ENCODE measurements around the gene EIF5. TPM values are rescaled to one million over a fixed set of nuclear protein-coding genes. Genes with fewer than 3 reads are reported as not detected.

EIF5 gene
- total RNA-seq, result 222 TPM
- long read RNA-seq, full-length matches to known transcripts, result 136 of 366 reads
- long read RNA-seq, partial matches to known transcripts, result 186 of 366 reads
- long read RNA-seq, other reads (novel, unspliced or antisense), result 44 of 366 reads

GRCh38 chr14:103333754-103334643 lies at the start of gene EIF5:
Gene EIF5, plus strand, starts transcription at chr14:103334237. Its CDS starts 1,624 bp downstream, at chr14:103335861.
- peak; percentile 100 for DNase-seq (ENCODE audit: low spot score)
- intact Hi-C loops (cut with DNase I), result no loop called here

- intact Hi-C loops (cut with DNase I), result no loop called here
Measured at GRCh38 chr14:103284574-103285467, 49.2 kb upstream of the EIF5 start.

GRCh38 chr14:103286460-103286859 lies 47.6 kb upstream of the EIF5 start:
- intact Hi-C loops (cut with DNase I), result no loop called here
- DNase-seq (ENCODE audit: low spot score), result no peak

More at GRCh38 chr14:103284574-103285467, 49.2 kb upstream of the EIF5 start:
- no peak for DNase-seq (ENCODE audit: low spot score)

GRCh38 chr14:103286968-103287850 lies 46.8 kb upstream of the EIF5 start:
- no peak for DNase-seq (ENCODE audit: low spot score)
- intact Hi-C loops (cut with DNase I), result no loop called here

- no peak for DNase-seq (ENCODE audit: low spot score)
- intact Hi-C loops (cut with DNase I), result no loop called here
Measured at GRCh38 chr14:103288076-103288766, 45.8 kb upstream of the EIF5 start.

GRCh38 chr14:103290056-103290455 lies 44.0 kb upstream of the EIF5 start:
- intact Hi-C loops (cut with DNase I), result loop anchor here (5.0 kb wide), 1 partner anchor 103 kb away; no protein-coding TSS in a partner anchor
- DNase-seq (ENCODE audit: low spot score), result no peak

GRCh38 chr14:103290494-103290893 lies 43.5 kb upstream of the EIF5 start:
- no peak for DNase-seq (ENCODE audit: low spot score)
- intact Hi-C loops (cut with DNase I), result loop anchor here (5.0 kb wide), 1 partner anchor 103 kb away; no protein-coding TSS in a partner anchor

DNA sequence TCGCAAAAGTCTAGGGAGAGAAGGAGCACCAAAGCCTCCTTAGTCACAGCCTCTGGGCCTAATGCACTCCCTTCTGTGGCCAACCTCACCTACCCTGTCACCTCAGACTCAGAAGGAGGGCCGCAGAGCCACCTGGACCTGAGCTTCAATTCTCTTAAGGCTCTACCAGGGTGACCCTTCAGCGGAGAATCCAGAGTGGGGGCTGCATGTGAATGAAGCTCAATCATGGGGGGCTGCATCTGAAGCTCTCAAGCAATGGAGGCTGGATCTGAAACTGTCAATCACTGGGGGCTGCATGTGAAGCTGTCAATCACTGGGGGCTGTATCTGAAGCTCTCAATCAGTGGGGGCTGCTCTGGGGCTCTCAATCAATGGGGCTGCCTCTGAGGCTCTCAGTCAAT lies 43.1 kb upstream of the EIF5 start:
- no peak for DNase-seq (ENCODE audit: low spot score)
- intact Hi-C loops (cut with DNase I), result loop anchor here (5.0 kb wide), 1 partner anchor 104 kb away; no protein-coding TSS in a partner anchor

GRCh38 chr14:103292426-103293374 lies 41.3 kb upstream of the EIF5 start:
- peak; percentile 83 for DNase-seq (ENCODE audit: low spot score)
- intact Hi-C loops (cut with DNase I), result loop anchor here (2.0 to 5.0 kb wide), 3 partner anchors 105 to 218 kb away; no protein-coding TSS in a partner anchor

- intact Hi-C loops (cut with DNase I), result loop anchor here (2.0 to 5.0 kb wide), 3 partner anchors 106 to 219 kb away; no protein-coding TSS in a partner anchor
- DNase-seq (ENCODE audit: low spot score), result no peak
Measured at GRCh38 chr14:103293465-103293864, 40.6 kb upstream of the EIF5 start.

- DNase-seq (ENCODE audit: low spot score), result no peak
- intact Hi-C loops (cut with DNase I), result loop anchor here (5.0 kb wide), 1 partner anchor 107 kb away; no protein-coding TSS in a partner anchor
Measured at GRCh38 chr14:103294091-103294490, 39.9 kb upstream of the EIF5 start.

GRCh38 chr14:103296007-103296406 lies 38.0 kb upstream of the EIF5 start:
- no peak for DNase-seq (ENCODE audit: low spot score)
- intact Hi-C loops (cut with DNase I), result no loop called here

DNA sequence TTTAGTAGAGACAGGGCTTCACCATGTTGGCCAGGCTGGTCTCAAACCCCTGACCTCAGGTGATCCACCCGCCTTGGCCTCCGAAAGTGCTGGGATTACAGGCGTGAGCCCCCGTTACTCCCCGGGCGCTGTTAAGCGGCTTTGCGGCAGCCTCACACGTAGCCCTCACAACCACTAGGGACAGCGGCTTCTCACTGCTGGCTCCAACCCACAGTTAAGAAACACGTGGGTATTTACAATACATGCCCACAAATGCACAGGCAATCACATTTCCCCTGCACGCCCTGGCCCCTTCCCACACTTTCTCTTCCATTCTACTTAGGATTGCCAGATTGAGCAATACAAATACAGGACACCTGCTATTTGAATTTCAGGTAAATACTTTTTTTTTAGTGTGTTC lies 37.0 kb upstream of the EIF5 start:
- intact Hi-C loops (cut with DNase I), result no loop called here
- DNase-seq (ENCODE audit: low spot score), result peak; percentile 47

GRCh38 chr14:103298620-103299019 lies 35.4 kb upstream of the EIF5 start:
- intact Hi-C loops (cut with DNase I), result no loop called here

GRCh38 chr14:103301512-103302354 lies 32.3 kb upstream of the EIF5 start:
- intact Hi-C loops (cut with DNase I), result no loop called here
- DNase-seq (ENCODE audit: low spot score), result no peak

More at GRCh38 chr14:103298620-103299019, 35.4 kb upstream of the EIF5 start:
- DNase-seq (ENCODE audit: low spot score), result no peak

DNA sequence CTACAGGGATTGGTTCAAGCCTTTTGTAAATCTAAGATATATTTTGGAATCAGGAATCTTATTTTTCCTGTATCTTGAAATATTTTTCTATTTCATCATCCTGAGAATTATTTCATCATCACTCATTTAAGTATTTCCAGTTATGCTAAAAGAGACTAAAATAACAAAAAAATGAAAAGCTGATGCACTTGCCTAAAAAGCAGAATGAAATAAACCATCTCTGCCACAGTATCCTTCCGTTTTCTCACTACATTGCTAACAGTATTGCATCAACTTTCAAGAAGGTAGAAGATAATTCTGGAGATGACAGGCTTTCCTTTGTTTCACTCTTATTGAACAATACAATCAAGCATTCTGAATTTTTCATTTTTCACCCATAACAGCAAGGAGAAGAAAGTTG lies 31.1 kb upstream of the EIF5 start:
- intact Hi-C loops (cut with DNase I), result no loop called here
- no peak for DNase-seq (ENCODE audit: low spot score)

Data from cardiac septum (tissue), 1 donor.